ENCODE data around the gene ZNF335. TPM values are rescaled to one million over a fixed set of nuclear protein-coding genes. Genes with fewer than 3 reads are reported as not detected.
A peak's percentile ranks its signal among the peaks of the same experiment; 100 is the strongest.

The ZNF335 gene
- total and polyA plus RNA-seq, 2 of the 13 experiments (the other 11 are each of a cell fraction or from before 2014, with no cell fraction given): 9.7 to 13.7 TPM

DNA sequence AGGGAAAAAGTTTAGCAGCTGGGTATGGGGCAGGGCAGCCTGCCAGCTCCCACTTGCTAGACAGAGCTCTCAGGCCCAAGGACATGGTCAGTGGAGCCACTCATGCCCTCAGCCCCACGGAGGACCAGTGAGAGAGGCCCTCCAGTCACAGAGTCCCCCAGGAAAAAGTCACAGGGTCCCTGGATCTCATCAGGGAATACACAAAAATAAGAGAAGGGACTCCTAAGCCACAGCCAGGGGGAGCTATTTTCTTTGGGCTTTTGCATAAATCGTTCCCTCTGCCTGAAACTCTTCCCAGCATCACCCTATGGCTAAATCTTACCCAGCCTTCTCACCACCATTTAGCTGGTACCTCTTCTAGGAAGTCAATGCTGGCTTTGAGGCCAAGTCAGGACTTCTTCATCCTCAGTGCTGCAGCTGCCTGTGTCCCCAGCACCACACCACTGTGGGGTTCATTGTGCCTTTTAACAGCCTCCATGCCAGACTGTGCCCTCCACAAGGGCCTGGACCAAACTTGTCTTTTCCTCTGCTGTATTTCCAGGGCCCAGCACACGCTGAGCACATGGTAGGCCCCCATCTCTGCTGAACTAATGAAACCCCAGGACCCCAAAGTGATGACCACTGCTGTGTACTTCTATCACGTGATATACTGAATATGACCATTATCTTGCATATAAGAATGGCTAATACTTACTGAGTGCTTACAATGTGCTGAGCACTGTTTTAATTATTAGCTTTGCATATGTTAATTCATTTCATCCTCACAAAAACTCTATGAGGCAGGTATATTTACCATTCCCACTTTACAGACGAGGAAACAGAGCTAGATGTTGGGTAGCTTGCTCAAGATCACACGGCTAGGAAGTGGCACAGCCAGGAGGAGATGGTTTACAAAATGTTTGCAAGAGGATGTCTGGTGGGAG is 2.0 kb downstream of the ZNF335 start (continued):
- TF ChIP-seq ZBED4 (CRISPR knock-in tag; IDR thresholded peaks at IDR 0.05; ENCODE audit: borderline replicate concordance) (no peak), TOPORS (CRISPR knock-in tag; IDR thresholded peaks at IDR 0.05) (no peak), NFE2 (CRISPR knock-in tag; IDR thresholded peaks at IDR 0.05) (no peak), ZNF761 (CRISPR knock-in tag; conservative IDR thresholded peaks at IDR 0.05) (no peak), RXRA (CRISPR knock-in tag; IDR thresholded peaks at IDR 0.05) (0 out of 2 replicates have a peak, but pooled peaks have one; percentile 11), POLR2A (IDR thresholded peaks at IDR 0.05; ENCODE audit: insufficient read depth in 1 of 2, low read depth in 2 of 2, low read length in 2 of 2) (no peak), SP140L (CRISPR knock-in tag; IDR thresholded peaks at IDR 0.05; ENCODE audit: borderline replicate concordance) (no peak), ZNF547 (CRISPR knock-in tag; IDR thresholded peaks at IDR 0.05) (peak; percentile 59; the same call in 1 of the 2 replicates), HNF1B (CRISPR knock-in tag; IDR thresholded peaks at IDR 0.05) (no peak), ZNF3 (CRISPR knock-in tag; IDR thresholded peaks at IDR 0.05) (no peak), ZNF646 (CRISPR knock-in tag; IDR thresholded peaks at IDR 0.05) (no peak), HNRNPLL (IDR thresholded peaks at IDR 0.05; ENCODE audit: low read depth, low read length, poor library complexity, severe bottlenecking) (no peak), ATF6 (CRISPR knock-in tag; conservative IDR thresholded peaks at IDR 0.05) (no peak), BHLHE40 (IDR thresholded peaks at IDR 0.05; ENCODE audit: low read length) (no peak)

Data from HepG2 (cell line).